HG02970 (cell line): ENCODE results near the gene APIP.

Experiments
- ATAC-seq: cut with Tn5 transposase; IDR thresholded peaks from one replicate; pipeline ENCODE4 v1.9.1; 2021; ENCODE audit warnings: mild to moderate bottlenecking, moderate library complexity, moderate number of reproducible peaks; ENCODE audit not compliant: unreplicated experiment, low FRiP score

Gene APIP

DNA sequence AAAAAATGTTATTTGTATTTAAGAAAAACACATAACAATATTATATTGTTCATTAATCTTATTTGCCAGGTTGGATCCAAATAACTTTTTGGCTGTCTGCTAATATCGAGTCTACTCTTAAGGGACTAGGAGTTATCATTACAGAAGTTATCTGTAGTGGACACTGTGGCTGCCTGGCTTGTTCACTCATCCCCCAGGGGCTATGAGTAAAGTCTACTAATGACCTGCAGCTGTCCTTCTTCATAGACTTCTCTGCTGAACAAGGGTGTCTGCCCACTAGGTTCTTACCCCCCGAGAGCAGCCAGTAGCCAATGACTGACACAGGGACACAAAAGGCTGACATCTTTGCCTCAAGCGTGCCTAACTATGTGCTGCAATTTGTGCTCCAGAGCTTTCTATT is 69.7 kb downstream of the APIP start:
- ATAC-seq: no peak

DNA sequence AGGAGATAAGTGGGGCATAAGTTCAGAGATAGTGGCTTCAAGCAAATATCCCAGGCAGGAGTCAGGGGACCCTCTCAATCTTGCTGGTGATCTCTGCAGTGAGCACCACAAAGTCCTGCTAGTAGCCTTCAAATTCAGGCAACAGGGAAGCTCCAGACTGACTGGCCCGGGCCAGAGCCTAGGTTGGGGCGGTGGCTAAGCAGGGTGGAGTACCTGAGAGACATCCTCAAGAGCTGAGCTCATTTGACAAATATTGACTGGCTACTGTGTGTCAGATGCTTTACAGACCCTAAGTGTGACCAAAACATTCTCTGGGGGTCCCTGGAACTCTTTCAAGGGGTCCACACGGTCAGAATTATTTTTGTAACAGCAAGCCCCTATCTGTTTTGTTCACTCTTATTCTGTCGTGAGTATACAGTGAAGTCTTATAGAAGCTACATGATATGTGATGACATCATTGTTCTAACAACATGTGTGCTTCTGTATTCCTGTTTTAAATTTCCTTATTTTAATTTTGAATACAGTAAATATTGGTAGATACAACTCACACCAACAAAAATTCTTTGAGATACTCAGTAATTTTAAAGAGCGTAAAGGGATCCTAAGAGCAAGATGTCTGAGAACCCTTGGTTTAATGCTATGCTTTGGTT is 71.6 kb downstream of the APIP start:
- no peak for ATAC-seq

DNA sequence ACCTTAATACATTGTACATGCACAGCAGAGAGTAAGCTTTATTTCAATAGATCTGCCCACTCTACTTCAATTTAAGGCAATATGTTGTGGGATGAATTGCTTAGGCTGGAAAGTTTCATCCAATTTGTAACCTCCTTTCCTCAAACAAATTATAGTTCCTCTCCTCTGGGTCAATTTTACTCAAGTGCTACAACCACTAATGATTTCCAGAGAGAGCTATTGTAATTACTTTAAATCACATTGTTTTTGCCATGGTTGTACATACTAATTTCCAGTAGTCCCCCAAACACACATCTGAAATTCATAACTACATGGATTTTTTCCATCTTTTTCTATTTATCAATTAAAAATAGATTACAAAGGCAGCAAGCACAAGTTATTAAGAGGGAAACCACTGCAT is 72.9 kb downstream of the APIP start:
- no peak for ATAC-seq

- peak; percentile 74 for ATAC-seq
Observed at GRCh38 chr11:34840736-34841386, 75.3 kb downstream of the APIP start.

- no peak for ATAC-seq
Observed at GRCh38 chr11:34839969-34840368, 76.2 kb downstream of the APIP start.

GRCh38 chr11:34836958-34837856 is 79.0 kb downstream of the APIP start:
- ATAC-seq: no peak

GRCh38 chr11:34833602-34834001 is 82.6 kb downstream of the APIP start:
- no peak for ATAC-seq
